Cardiac muscle cell (in vitro differentiated cells and primary cell): Measurements from ENCODE around the gene PPP1R10. TPM values are rescaled to one million over a fixed set of nuclear protein-coding genes. Genes with fewer than 3 reads are reported as not detected.

ENCODE experiments used
- DNase-seq, 2 donors: peaks; one replicate each; pipeline versions ENCODE4 v3.0.0 to v3.0.0-alpha.2; 2010 to 2017; ENCODE audit warnings: low read depth in 1 of 2, low spot score in 1 of 2
- H3K27ac ChIP-seq: fragments of 200-600 bp; sonication (generic); 2 replicates; pipeline ENCODE4 v1.5.1; 2016
- H3K27me3 ChIP-seq: fragments of 200-600 bp; sonication (generic); 2 replicates; pipeline ENCODE4 v1.6.0; 2016; ENCODE audit warnings: control low read depth
- H3K36me3 ChIP-seq: fragments of 200-600 bp; sonication (generic); 2 replicates; pipeline ENCODE4 v1.5.1; 2016; ENCODE audit warnings: control low read depth
- H3K4me1 ChIP-seq: fragments of 200-600 bp; sonication (generic); 2 replicates; pipeline ENCODE4 v1.8.1; 2017; ENCODE audit warnings: low read depth, mild to moderate bottlenecking, mixed run types
- H3K4me3 ChIP-seq: fragments of 200-600 bp; sonication (generic); 2 replicates; pipeline ENCODE4 v1.5.1; 2016; ENCODE audit warnings: mild to moderate bottlenecking
- H3K9me3 ChIP-seq: fragments of 200-600 bp; sonication (generic); 2 replicates; pipeline ENCODE4 v1.5.1; 2017; ENCODE audit warnings: low read depth, mild to moderate bottlenecking, control low read depth
- CTCF ChIP-seq: IDR thresholded peaks from 2 replicates; pipeline ENCODE4 v1.5.1; 2012; ENCODE audit warnings: low read depth, mild to moderate bottlenecking, low read length
- polyA plus RNA-seq: library from polyadenylated mRNA; unstranded; fragments of >200 nt; fragmentation: Nextera tagmentation; extraction: Ambion mirVana; gene quantifications from 2 replicates; pipeline ENCODE4 v1.2.1, GENCODE V29; 2016
- total RNA-seq: library from RNA; depleted of rRNA; stranded (reverse); fragments of >200 nt; gene quantifications from 2 replicates; pipeline ENCODE4 v1.2.3, GENCODE V29; 2016

The PPP1R10 gene
- total and polyA plus RNA-seq, 2 experiments from 2014 or later: 42.4 to 65.6 TPM

- H3K27ac ChIP-seq: peak overlapping the region; percentile 86
- no peaks in the 10 kb centered on the region for H3K9me3 ChIP-seq
- peaks cover 4% of the 10 kb centered on the region for H3K36me3 ChIP-seq
- no peaks in the 10 kb centered on the region for H3K27me3 ChIP-seq
- TF ChIP-seq CTCF: no peak
- H3K4me1 ChIP-seq: peaks cover 8% of the 10 kb centered on the region
- H3K4me3 ChIP-seq: peak overlapping the region; percentile 49
- no peak for DNase-seq
Measured at GRCh38 chr6:30572148-30572547, 44.9 kb downstream of the PPP1R10 start.

- Histone ChIP-seq H3K4me3 (peak overlapping the region; percentile 49), H3K4me1 (peaks cover 8% of the 10 kb centered on the region), H3K27me3 (no peaks in the 10 kb centered on the region), H3K27ac (peak overlapping the region; percentile 86), H3K36me3 (no peaks in the 10 kb centered on the region), H3K9me3 (no peaks in the 10 kb centered on the region)
- DNase-seq: no peak
- no peak for TF ChIP-seq CTCF
Measured at GRCh38 chr6:30571762-30572082, 45.3 kb downstream of the PPP1R10 start.

GRCh38 chr6:30571075-30571761 is 45.8 kb downstream of the PPP1R10 start, which contains the start of gene ABCF1:
Gene ABCF1 (plus strand): TSS chr6:30571442. CDS start chr6:30571488, 46 bp downstream.
- no peaks in the 10 kb centered on the region for H3K27me3 ChIP-seq
- DNase-seq: peak; percentile 98
- H3K27ac ChIP-seq: peak within 1 kb of the TSS; percentile 86
- peaks cover 8% of the 10 kb centered on the region for H3K4me1 ChIP-seq
- H3K4me3 ChIP-seq: peak within 1 kb of the TSS; percentile 49
- H3K9me3 ChIP-seq: no peaks in the 10 kb centered on the region
- no peak for TF ChIP-seq CTCF
- H3K36me3 ChIP-seq: no peaks in the 10 kb centered on the region

GRCh38 chr6:30570740-30571074 is 46.3 kb downstream of the PPP1R10 start:
- Histone ChIP-seq H3K27ac (peak overlapping the region; percentile 46), H3K9me3 (no peaks in the 10 kb centered on the region), H3K4me1 (peaks cover 8% of the 10 kb centered on the region), H3K36me3 (no peaks in the 10 kb centered on the region), H3K27me3 (no peaks in the 10 kb centered on the region), H3K4me3 (peak overlapping the region; percentile 49)
- TF ChIP-seq CTCF: no peak
- DNase-seq: no peak

- Histone ChIP-seq H3K27ac (no peak overlapping the region), H3K36me3 (no peaks in the 10 kb centered on the region), H3K4me3 (peak overlapping the region; percentile 49), H3K27me3 (no peaks in the 10 kb centered on the region), H3K9me3 (no peaks in the 10 kb centered on the region), H3K4me1 (peaks cover 8% of the 10 kb centered on the region)
- TF ChIP-seq CTCF: no peak
- no peak for DNase-seq
Measured at GRCh38 chr6:30570263-30570662, 46.8 kb downstream of the PPP1R10 start.
